Testis (tissue), 3 donors: ENCODE measurements around the gene FHDC1. TPM values are rescaled to one million over a fixed set of nuclear protein-coding genes. Genes with fewer than 3 reads are reported as not detected.

ENCODE experiments used
- DNase-seq: peaks from one replicate; pipeline ENCODE4 v3.0.0-alpha.2; 2019
- H3K27ac ChIP-seq, 2 donors: fragments of 200-600 bp; sonication (generic); one replicate each; pipeline ENCODE4 v1.5.1; 2019
- H3K27me3 ChIP-seq: fragments of 200-600 bp; sonication (generic); one replicate; pipeline ENCODE4 v1.5.1; 2019
- H3K36me3 ChIP-seq: fragments of 200-600 bp; sonication (generic); one replicate; pipeline ENCODE4 v1.5.1; 2017; ENCODE audit warnings: low read depth; ENCODE audit errors: missing control alignments
- H3K4me1 ChIP-seq: fragments of 200-600 bp; sonication (generic); one replicate; pipeline ENCODE4 v1.5.1; 2019
- H3K4me3 ChIP-seq, 2 donors: fragments of 200-600 bp; sonication (generic); one replicate each; pipeline ENCODE4 v1.5.1; 2017 to 2019
- H3K9me3 ChIP-seq: fragments of 200-600 bp; sonication (generic); one replicate; pipeline ENCODE4 v1.5.1; 2017
- CTCF ChIP-seq, 3 experiments: fragments of 450-650 bp in 2 of 3; fragments of 200-600 bp in 1 of 3; sonication (generic) in 1 of 3; IDR thresholded peaks; one replicate each; pipeline ENCODE4 v1.5.1; 2016 to 2019; ENCODE audit warnings: antibody characterized with exemption in 3 of 3, mild to moderate bottlenecking in 2 of 3, moderate library complexity in 1 of 3
- POLR2A ChIP-seq: fragments of 450-650 bp; IDR thresholded peaks from one replicate; pipeline ENCODE4 v1.6.1; 2017; ENCODE audit warnings: antibody characterized with exemption, mild to moderate bottlenecking, moderate library complexity
- WGBS, 2 donors: methylation state at CpG; one replicate each; pipeline ENCODE4 v1.1.5; 2018; 5-methylcytosine and 5-hydroxymethylcytosine counted together
- intact Hi-C: fragments of 100-400 bp; cut with DNase I; formaldehyde crosslinking; loops from one replicate; pipeline ENCODE4 v1.15.1; 2023; ENCODE audit warnings: low total_unique reads
- polyA plus RNA-seq: library from polyadenylated mRNA; stranded (reverse); fragments of 350-450 nt; fragmentation: Illumina TruSeq; extraction: RNeasy Lipid Tissue Mini Kit (QIAGEN cat#74804); gene quantifications from one replicate; pipeline ENCODE4 v1.2.3, GENCODE V29; 2014; ENCODE audit warnings: low read depth, low replicate concordance; ENCODE audit not compliant: insufficient read depth
- total RNA-seq, 2 donors: library from RNA; depleted of rRNA; stranded (reverse); fragments of >200 nt; gene quantifications; one replicate each; pipeline ENCODE4 v1.2.3, GENCODE V29; 2016

FHDC1 gene
- total and polyA plus RNA-seq, 3 donors from 2014 or later: 2.9 to 4.2 (median 3.8) TPM

GRCh38 chr4:153024466-153024865 is 88.3 kb downstream of the FHDC1 start:
- 72 to 74% methylated on average over 6 of the region's 6 CpGs for WGBS, 2 donors
- H3K4me1 ChIP-seq: no peaks in the 10 kb centered on the region
- H3K27me3 ChIP-seq: no peaks in the 10 kb centered on the region
- no peaks in the 10 kb centered on the region for H3K9me3 ChIP-seq
- no peaks in the 10 kb centered on the region for H3K36me3 ChIP-seq
- TF ChIP-seq POLR2A: no peak
- TF ChIP-seq CTCF (IDR thresholded peaks at IDR 0.05): no peak
- H3K4me3 ChIP-seq: no peak overlapping the region
- intact Hi-C loops: no loop called here
- H3K27ac ChIP-seq: no peak overlapping the region
- DNase-seq: no peak

GRCh38 chr4:153025406-153025805 is 89.3 kb downstream of the FHDC1 start:
- no peak overlapping the region for H3K27ac ChIP-seq
- no peak for DNase-seq

GRCh38 chr4:153026591-153027346 is 90.6 kb downstream of the FHDC1 start:
- Histone ChIP-seq H3K9me3 (no peaks in the 10 kb centered on the region), H3K4me3 (no peak overlapping the region), H3K4me1 (no peaks in the 10 kb centered on the region), H3K27ac (no peak overlapping the region), H3K27me3 (no peaks in the 10 kb centered on the region), H3K36me3 (no peaks in the 10 kb centered on the region)
- WGBS, 2 donors: 85 to 89% methylated on average over 10 of the region's 10 CpGs
- TF ChIP-seq POLR2A (no peak), CTCF (IDR thresholded peaks at IDR 0.05) (no peak)
- DNase-seq: no peak
- intact Hi-C loops: no loop called here

More at GRCh38 chr4:153025406-153025805, 89.3 kb downstream of the FHDC1 start:
- Histone ChIP-seq H3K27me3 (no peaks in the 10 kb centered on the region), H3K4me3 (no peak overlapping the region), H3K36me3 (no peaks in the 10 kb centered on the region), H3K9me3 (no peaks in the 10 kb centered on the region), H3K4me1 (no peaks in the 10 kb centered on the region)
- intact Hi-C loops: no loop called here
- WGBS, 2 donors: 40 to 54% methylated on average over 1 of the region's 1 CpG
- no peak for TF ChIP-seq CTCF (IDR thresholded peaks at IDR 0.05)
- no peak for TF ChIP-seq POLR2A

- no peaks in the 10 kb centered on the region for H3K4me1 ChIP-seq
- no peak overlapping the region for H3K4me3 ChIP-seq
- WGBS, 2 donors: 76 to 88% methylated on average over 3 of the region's 3 CpGs
- no peaks in the 10 kb centered on the region for H3K36me3 ChIP-seq
- no peaks in the 10 kb centered on the region for H3K9me3 ChIP-seq
- H3K27me3 ChIP-seq: no peaks in the 10 kb centered on the region
- no peak for DNase-seq
- H3K27ac ChIP-seq: no peak overlapping the region
- TF ChIP-seq POLR2A (no peak), CTCF (IDR thresholded peaks at IDR 0.05) (no peak)
- intact Hi-C loops: no loop called here
Observed at GRCh38 chr4:153027866-153028265, 91.7 kb downstream of the FHDC1 start.

- no peaks in the 10 kb centered on the region for H3K36me3 ChIP-seq
- DNase-seq: no peak
- TF ChIP-seq POLR2A: no peak
- no peak for TF ChIP-seq CTCF (IDR thresholded peaks at IDR 0.05)
- H3K9me3 ChIP-seq: no peaks in the 10 kb centered on the region
- intact Hi-C loops: no loop called here
- H3K27me3 ChIP-seq: no peaks in the 10 kb centered on the region
- 62 to 64% methylated on average over 1 of the region's 1 CpG for WGBS, 2 donors
- H3K4me1 ChIP-seq: no peaks in the 10 kb centered on the region
- H3K27ac ChIP-seq: no peak overlapping the region
- H3K4me3 ChIP-seq: no peak overlapping the region
Observed at GRCh38 chr4:153028535-153028934, 92.4 kb downstream of the FHDC1 start.
